HepG2 (cell line): ENCODE measurements around the gene IRF2. TPM values are rescaled to one million over a fixed set of nuclear protein-coding genes. Genes with fewer than 3 reads are reported as not detected.

ENCODE experiments used
- AHR ChIP-seq: IDR thresholded peaks from 2 replicates; pipeline ENCODE4 v1.6.1; 2018; ENCODE audit warnings: missing genetic modification reagents, missing compliant biosample characterization
- ASH2L ChIP-seq: fragments of 300-600, 200-600 bp; sonication (generic); IDR thresholded peaks from 2 replicates; pipeline ENCODE4 v1.7.0; 2017; ENCODE audit warnings: low read depth, mild to moderate bottlenecking, moderate library complexity, mixed read lengths, low read length; ENCODE audit not compliant: insufficient read length
- FOXP1 ChIP-seq, 2 experiments: fragments of 450-650 bp in 1 of 2; IDR thresholded peaks; 2 replicates each; pipeline ENCODE4 v1.6.1; 2017 to 2018; ENCODE audit warnings: antibody characterized with exemption in 1 of 2
- HMG20A ChIP-seq: IDR thresholded peaks from 2 replicates; pipeline ENCODE4 v1.6.1; 2016; ENCODE audit warnings: borderline replicate concordance
- HMG20B ChIP-seq: conservative IDR thresholded peaks from 2 replicates; pipeline ENCODE4 v1.6.1; 2016; ENCODE audit warnings: missing genetic modification reagents, missing compliant biosample characterization
- IRF2 ChIP-seq: IDR thresholded peaks from 2 replicates; pipeline ENCODE4 v1.6.1; 2018; ENCODE audit warnings: missing genetic modification reagents, missing compliant biosample characterization
- MIXL1 ChIP-seq: IDR thresholded peaks from 2 replicates; pipeline ENCODE4 v1.6.1; 2016
- MXI1 ChIP-seq: IDR thresholded peaks from 3 replicates; pipeline ENCODE4 v1.6.1; 2012; ENCODE audit warnings: low read depth, low read length, inconsistent platforms, borderline replicate concordance
- NCOR1 ChIP-seq: fragments of 200-600 bp; sonication (generic); IDR thresholded peaks from 2 replicates; pipeline ENCODE4 v1.7.0; 2017; ENCODE audit warnings: antibody characterized with exemption, low read length, borderline replicate concordance
- NR2F2 ChIP-seq: IDR thresholded peaks from 2 replicates; pipeline ENCODE4 v1.6.1; 2012; ENCODE audit warnings: low read depth, inconsistent platforms, borderline replicate concordance
- PITX1 ChIP-seq: sonication (generic); formaldehyde crosslinking; IDR thresholded peaks from 2 replicates; pipeline ENCODE4 v1.5.1; 2020; ENCODE audit warnings: mild to moderate bottlenecking, missing genetic modification reagents
- RARA ChIP-seq: IDR thresholded peaks from 2 replicates; pipeline ENCODE4 v1.6.1; 2016; ENCODE audit warnings: missing genetic modification reagents, missing compliant biosample characterization
- REPIN1 ChIP-seq: sonication (generic); formaldehyde crosslinking; IDR thresholded peaks from 2 replicates; pipeline ENCODE4 v1.8.0; 2022; ENCODE audit warnings: missing genetic modification reagents, low read depth, mild to moderate bottlenecking, borderline replicate concordance
- RXRB ChIP-seq: IDR thresholded peaks from 2 replicates; pipeline ENCODE4 v1.6.1; 2016; ENCODE audit warnings: borderline replicate concordance, missing genetic modification reagents, missing compliant biosample characterization
- SIX1 ChIP-seq: sonication (generic); formaldehyde crosslinking; IDR thresholded peaks from 2 replicates; pipeline ENCODE4 v1.4.0; 2020; ENCODE audit warnings: missing genetic modification reagents, borderline replicate concordance
- SKI ChIP-seq: fragments of 450-650 bp; IDR thresholded peaks from one replicate; pipeline ENCODE4 v1.6.1; 2018; ENCODE audit warnings: mild to moderate bottlenecking; ENCODE audit not compliant: partially characterized antibody
- SOX13 ChIP-seq, 3 experiments: fragments of 450-650 bp in 1 of 3; sonication (generic) in 1 of 3; formaldehyde crosslinking in 1 of 3; IDR thresholded peaks in 2 of 3; conservative IDR thresholded peaks in 1 of 3; 2 replicates each; pipeline versions ENCODE4 v1.5.0 to v1.6.1; 2016 to 2020; ENCODE audit warnings: antibody characterized with exemption in 1 of 3, mild to moderate bottlenecking in 1 of 3, missing compliant biosample characterization in 1 of 3, missing genetic modification reagents in 1 of 3, moderate library complexity in 1 of 3
- TBX3 ChIP-seq: fragments of 450-650 bp; IDR thresholded peaks from 2 replicates; pipeline ENCODE4 v1.6.1; 2017; ENCODE audit warnings: antibody characterized with exemption, mild to moderate bottlenecking, inconsistent platforms, borderline replicate concordance
- TEAD3 ChIP-seq: optimal IDR thresholded peaks from 2 replicates; pipeline ENCODE3; 2016; ENCODE audit warnings: borderline replicate concordance
- TOPORS ChIP-seq: sonication (generic); formaldehyde crosslinking; IDR thresholded peaks from 2 replicates; pipeline ENCODE4 v1.8.0; 2023; ENCODE audit warnings: mild to moderate bottlenecking, missing genetic modification reagents
- ZBTB42 ChIP-seq: sonication (generic); formaldehyde crosslinking; IDR thresholded peaks from 2 replicates; pipeline ENCODE4 v1.5.0; 2020; ENCODE audit warnings: mild to moderate bottlenecking, missing genetic modification reagents
- ZNF572 ChIP-seq: sonication (generic); formaldehyde crosslinking; IDR thresholded peaks from 2 replicates; pipeline ENCODE4 v1.5.1; 2020; ENCODE audit warnings: mild to moderate bottlenecking, missing genetic modification reagents
- polyA plus RNA-seq, 8 experiments: library from polyadenylated mRNA; depleted of rRNA in 3 of 8; stranded (reverse) in 7 of 8; unstranded in 1 of 8; fragments of >200 nt; fragmentation: Illumina TruSeq in 4 of 8; extraction: Trizol in 4 of 8; gene quantifications; 2 replicates each; pipeline versions ENCODE4 v1.2.1 to v1.2.3, GENCODE V29; 2011 to 2016; ENCODE audit warnings: low read depth in 4 of 8, missing spikeins in 1 of 8, mixed read lengths in 1 of 8; ENCODE audit not compliant: insufficient read depth in 1 of 8
- total RNA-seq, 5 experiments: library from RNA; depleted of rRNA; stranded (reverse); fragments of >200 nt; fragmentation: Illumina TruSeq; extraction: Trizol; gene quantifications; 2 replicates each; pipeline ENCODE4 v1.2.3, GENCODE V29; 2016; ENCODE audit warnings: low read depth in 1 of 5
- TF ChIP-seq, protein P1 (sequence below): IDR thresholded peaks from 2 replicates; pipeline ENCODE4 v1.4.0; 2020; ENCODE audit warnings: mild to moderate bottlenecking, missing genetic modification reagents
- TF ChIP-seq, protein P2 (sequence below): sonication (generic); formaldehyde crosslinking; IDR thresholded peaks from 2 replicates; pipeline ENCODE4 v1.4.0; 2020; ENCODE audit warnings: missing genetic modification reagents
- TF ChIP-seq, protein P3 (sequence below): sonication (generic); IDR thresholded peaks from 2 replicates; pipeline ENCODE4 v1.6.1; 2016; ENCODE audit warnings: low read depth, borderline replicate concordance

The IRF2 gene
- total and polyA plus RNA-seq, 2 of the 13 experiments (the other 11 are each of a cell fraction or from before 2014, with no cell fraction given) = 15.5 to 28.8 TPM

DNA sequence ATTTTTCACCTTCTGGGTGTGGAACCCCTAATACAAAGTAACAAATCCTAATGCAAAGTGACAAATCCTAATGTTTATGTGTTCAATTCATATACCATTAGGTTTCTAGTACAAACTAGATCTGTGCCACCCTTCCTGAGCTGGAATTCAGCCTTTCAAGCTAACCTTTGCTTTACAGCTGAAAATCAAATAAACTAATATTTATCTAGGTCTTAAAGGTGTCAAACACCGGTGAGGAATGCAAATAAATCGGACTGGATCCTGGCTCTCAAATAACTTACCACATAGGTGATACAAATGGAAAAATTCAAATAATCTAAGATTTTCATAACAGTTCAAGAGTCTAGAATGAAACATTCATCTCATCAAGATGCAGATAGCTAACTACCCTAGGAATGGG is 11.6 kb downstream of the IRF2 start (continued):
- TF ChIP-seq, protein P1, sequence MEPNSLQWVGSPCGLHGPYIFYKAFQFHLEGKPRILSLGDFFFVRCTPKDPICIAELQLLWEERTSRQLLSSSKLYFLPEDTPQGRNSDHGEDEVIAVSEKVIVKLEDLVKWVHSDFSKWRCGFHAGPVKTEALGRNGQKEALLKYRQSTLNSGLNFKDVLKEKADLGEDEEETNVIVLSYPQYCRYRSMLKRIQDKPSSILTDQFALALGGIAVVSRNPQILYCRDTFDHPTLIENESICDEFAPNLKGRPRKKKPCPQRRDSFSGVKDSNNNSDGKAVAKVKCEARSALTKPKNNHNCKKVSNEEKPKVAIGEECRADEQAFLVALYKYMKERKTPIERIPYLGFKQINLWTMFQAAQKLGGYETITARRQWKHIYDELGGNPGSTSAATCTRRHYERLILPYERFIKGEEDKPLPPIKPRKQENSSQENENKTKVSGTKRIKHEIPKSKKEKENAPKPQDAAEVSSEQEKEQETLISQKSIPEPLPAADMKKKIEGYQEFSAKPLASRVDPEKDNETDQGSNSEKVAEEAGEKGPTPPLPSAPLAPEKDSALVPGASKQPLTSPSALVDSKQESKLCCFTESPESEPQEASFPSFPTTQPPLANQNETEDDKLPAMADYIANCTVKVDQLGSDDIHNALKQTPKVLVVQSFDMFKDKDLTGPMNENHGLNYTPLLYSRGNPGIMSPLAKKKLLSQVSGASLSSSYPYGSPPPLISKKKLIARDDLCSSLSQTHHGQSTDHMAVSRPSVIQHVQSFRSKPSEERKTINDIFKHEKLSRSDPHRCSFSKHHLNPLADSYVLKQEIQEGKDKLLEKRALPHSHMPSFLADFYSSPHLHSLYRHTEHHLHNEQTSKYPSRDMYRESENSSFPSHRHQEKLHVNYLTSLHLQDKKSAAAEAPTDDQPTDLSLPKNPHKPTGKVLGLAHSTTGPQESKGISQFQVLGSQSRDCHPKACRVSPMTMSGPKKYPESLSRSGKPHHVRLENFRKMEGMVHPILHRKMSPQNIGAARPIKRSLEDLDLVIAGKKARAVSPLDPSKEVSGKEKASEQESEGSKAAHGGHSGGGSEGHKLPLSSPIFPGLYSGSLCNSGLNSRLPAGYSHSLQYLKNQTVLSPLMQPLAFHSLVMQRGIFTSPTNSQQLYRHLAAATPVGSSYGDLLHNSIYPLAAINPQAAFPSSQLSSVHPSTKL (CRISPR knock-in tag) = peak; percentile 77
- peak; percentile 50; the same call in 1 of the 2 replicates for TF ChIP-seq MIXL1 (CRISPR knock-in tag)
- TF ChIP-seq, protein P2, sequence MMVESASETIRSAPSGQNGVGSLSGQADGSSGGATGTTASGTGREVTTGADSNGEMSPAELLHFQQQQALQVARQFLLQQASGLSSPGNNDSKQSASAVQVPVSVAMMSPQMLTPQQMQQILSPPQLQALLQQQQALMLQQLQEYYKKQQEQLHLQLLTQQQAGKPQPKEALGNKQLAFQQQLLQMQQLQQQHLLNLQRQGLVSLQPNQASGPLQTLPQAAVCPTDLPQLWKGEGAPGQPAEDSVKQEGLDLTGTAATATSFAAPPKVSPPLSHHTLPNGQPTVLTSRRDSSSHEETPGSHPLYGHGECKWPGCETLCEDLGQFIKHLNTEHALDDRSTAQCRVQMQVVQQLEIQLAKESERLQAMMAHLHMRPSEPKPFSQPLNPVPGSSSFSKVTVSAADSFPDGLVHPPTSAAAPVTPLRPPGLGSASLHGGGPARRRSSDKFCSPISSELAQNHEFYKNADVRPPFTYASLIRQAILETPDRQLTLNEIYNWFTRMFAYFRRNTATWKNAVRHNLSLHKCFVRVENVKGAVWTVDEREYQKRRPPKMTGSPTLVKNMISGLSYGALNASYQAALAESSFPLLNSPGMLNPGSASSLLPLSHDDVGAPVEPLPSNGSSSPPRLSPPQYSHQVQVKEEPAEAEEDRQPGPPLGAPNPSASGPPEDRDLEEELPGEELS (CRISPR knock-in tag) = peak; percentile 81
- peak; percentile 99 for TF ChIP-seq TBX3
- TF ChIP-seq, protein P3, sequence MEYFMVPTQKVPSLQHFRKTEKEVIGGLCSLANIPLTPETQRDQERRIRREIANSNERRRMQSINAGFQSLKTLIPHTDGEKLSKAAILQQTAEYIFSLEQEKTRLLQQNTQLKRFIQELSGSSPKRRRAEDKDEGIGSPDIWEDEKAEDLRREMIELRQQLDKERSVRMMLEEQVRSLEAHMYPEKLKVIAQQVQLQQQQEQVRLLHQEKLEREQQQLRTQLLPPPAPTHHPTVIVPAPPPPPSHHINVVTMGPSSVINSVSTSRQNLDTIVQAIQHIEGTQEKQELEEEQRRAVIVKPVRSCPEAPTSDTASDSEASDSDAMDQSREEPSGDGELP = 0 out of 2 replicates have a peak, but pooled peaks have one; percentile 22
- TF ChIP-seq PITX1 (CRISPR knock-in tag) = peak; percentile 87
- TF ChIP-seq RARA (CRISPR knock-in tag) = peak; percentile 83
- TF ChIP-seq ASH2L = peak; percentile 30
- TF ChIP-seq NCOR1 = peak; percentile 59; the same call in 1 of the 2 replicates
- TF ChIP-seq FOXP1 (IDR thresholded peaks at IDR 0.05) = peak; percentile 35; the same call in 1 of the 2 replicates
- TF ChIP-seq FOXP1 (CRISPR knock-in tag; IDR thresholded peaks at IDR 0.05) = peak; percentile 79
- TF ChIP-seq ZBTB42 (CRISPR knock-in tag) = no peak
- peak; percentile 83 for TF ChIP-seq NR2F2
- no peak for TF ChIP-seq AHR (CRISPR knock-in tag)
- TF ChIP-seq REPIN1 (CRISPR knock-in tag) = peak; percentile 50; the same call in 1 of the 2 replicates
- TF ChIP-seq SKI = peak; percentile 37
- no peak for TF ChIP-seq SOX13 (IDR thresholded peaks at IDR 0.05)
- peak in 1 of 2 experiments; percentile 38; a peak in 1 of 4 replicates for TF ChIP-seq SOX13 (CRISPR knock-in tag; conservative IDR thresholded peaks at IDR 0.05 in 1 of 2, IDR thresholded peaks at IDR 0.05 in 1 of 2)
- TF ChIP-seq ZNF572 (CRISPR knock-in tag) = no peak
- TF ChIP-seq SIX1 (CRISPR knock-in tag) = peak; percentile 62; the same call in 1 of the 2 replicates
- peak; percentile 56; the same call in 1 of the 2 replicates for TF ChIP-seq RXRB (CRISPR knock-in tag)
- peak; percentile 75 for TF ChIP-seq TEAD3 (CRISPR knock-in tag)
- no peak for TF ChIP-seq MXI1
- TF ChIP-seq IRF2 (CRISPR knock-in tag) = peak; percentile 17; the same call in 1 of the 2 replicates
- 0 out of 2 replicates have a peak, but pooled peaks have one; percentile 30 for TF ChIP-seq TOPORS (CRISPR knock-in tag)
- peak; percentile 83; the same call in 1 of the 2 replicates for TF ChIP-seq HMG20B (CRISPR knock-in tag)
- peak; percentile 70; the same call in 1 of the 2 replicates for TF ChIP-seq HMG20A (CRISPR knock-in tag)
